IMR-90 (cell line): Measurements from ENCODE around the gene HS6ST3. TPM values are rescaled to one million over a fixed set of nuclear protein-coding genes. Genes with fewer than 3 reads are reported as not detected.

ENCODE experiments used
- ATAC-seq: fragments of 200-7000 bp; cut with Tn5 transposase; 2 replicates; pipeline ENCODE4 v1.9.1; 2020; ENCODE audit warnings: low read depth, mild to moderate bottlenecking, moderate library complexity
- BruUV-seq: library from RNA; stranded (reverse); fragments of 400-500 nt; replicated peaks from 2 replicates; lab custom pipeline; 2021; lab: Mats Ljungman, UMichigan
- CTCF ChIA-PET: fragments of 300-600 bp; formaldehyde crosslinking; extraction: SDS; loops from one replicate; lab custom pipeline; 2021; ENCODE audit warnings: antibody characterized with exemption; lab: Yijun Ruan, JAX
- POLR2A ChIA-PET: fragments of 300-600 bp; sonication (Branson Sonifier 250); formaldehyde crosslinking; loops from one replicate; lab custom pipeline; 2022; ENCODE audit warnings: antibody characterized with exemption; ENCODE audit not compliant: unreplicated experiment; lab: Charles Lee
- DNase-seq: peaks from one replicate; pipeline ENCODE4 v3.0.0; 2013
- H2AFZ ChIP-seq: replicated peaks from 2 replicates; pipeline ENCODE3; 2013; ENCODE audit warnings: low read length, mild to moderate bottlenecking; ENCODE audit not compliant: poor library complexity
- H2AK5ac ChIP-seq: 2 replicates; pipeline ENCODE4 v1.6.1; 2013; ENCODE audit warnings: low read depth, low read length, inconsistent platforms
- H2AK9ac ChIP-seq: replicated peaks from 2 replicates; pipeline ENCODE3; 2013; ENCODE audit warnings: mild to moderate bottlenecking, low read depth, low read length, moderate library complexity; ENCODE audit not compliant: poor library complexity
- H2BK120ac ChIP-seq: 2 replicates; pipeline ENCODE4 v1.6.1; 2013; ENCODE audit warnings: low read depth, low read length, inconsistent platforms
- H2BK15ac ChIP-seq: 3 replicates; pipeline ENCODE4 v1.6.1; 2013; ENCODE audit warnings: low read depth, low read length, inconsistent platforms
- H2BK20ac ChIP-seq: 2 replicates; pipeline ENCODE4 v1.6.1; 2013; ENCODE audit warnings: low read depth, mild to moderate bottlenecking, inconsistent platforms, low read length, moderate library complexity
- H2BK5ac ChIP-seq: 2 replicates; pipeline ENCODE4 v1.6.1; 2013; ENCODE audit warnings: mild to moderate bottlenecking, low read depth, low read length, inconsistent platforms; ENCODE audit not compliant: poor library complexity, severe bottlenecking
- H3K14ac ChIP-seq: replicated peaks from 2 replicates; pipeline ENCODE4 v1.6.1; 2013; ENCODE audit warnings: low read depth, low read length, inconsistent platforms
- H3K18ac ChIP-seq: 2 replicates; pipeline ENCODE4 v1.6.1; 2013; ENCODE audit warnings: low read depth, low read length, control low read depth
- H3K23ac ChIP-seq: 2 replicates; pipeline ENCODE4 v1.6.1; 2013; ENCODE audit warnings: low read depth, low read length, inconsistent platforms
- H3K27ac ChIP-seq: 2 replicates; pipeline ENCODE4 v1.5.1; 2013; ENCODE audit warnings: mild to moderate bottlenecking, control low read depth, low read length; ENCODE audit not compliant: insufficient read depth
- H3K27me3 ChIP-seq: 2 replicates; pipeline ENCODE4 v1.6.1; 2013; ENCODE audit warnings: low read length; ENCODE audit not compliant: control insufficient read depth, insufficient read depth
- H3K36me3 ChIP-seq: 2 replicates; pipeline ENCODE4 v1.6.1; 2013; ENCODE audit warnings: low read length, mixed read lengths; ENCODE audit not compliant: control insufficient read depth, insufficient read depth
- H3K4ac ChIP-seq: 2 replicates; pipeline ENCODE4 v1.6.1; 2013; ENCODE audit warnings: low read depth, low read length, inconsistent platforms
- H3K4me1 ChIP-seq: 2 replicates; pipeline ENCODE4 v1.6.1; 2013; ENCODE audit warnings: low read length, mixed read lengths; ENCODE audit not compliant: control insufficient read depth, insufficient read depth
- H3K4me2 ChIP-seq: 2 replicates; pipeline ENCODE4 v1.6.1; 2013; ENCODE audit warnings: low read depth, mild to moderate bottlenecking, control low read depth, low read length, moderate library complexity
- H3K4me3 ChIP-seq: 2 replicates; pipeline ENCODE4 v1.5.1; 2013; ENCODE audit warnings: low read depth, mild to moderate bottlenecking, control low read depth, low read length, moderate library complexity; ENCODE audit not compliant: insufficient read depth
- H3K56ac ChIP-seq: 2 replicates; pipeline ENCODE4 v1.6.1; 2013; ENCODE audit warnings: low read length, inconsistent platforms; ENCODE audit not compliant: insufficient read depth; ENCODE audit errors: extremely low read depth
- H3K79me1 ChIP-seq, 2 experiments: 2 replicates each; pipeline ENCODE4 v1.6.1; 2013; ENCODE audit warnings: low read length in 2 of 2, inconsistent platforms in 1 of 2, low read depth in 1 of 2
- H3K9ac ChIP-seq: 2 replicates; pipeline ENCODE4 v1.6.1; 2013; ENCODE audit warnings: low read depth, low read length, control low read depth
- H3K9me1 ChIP-seq: 2 replicates; pipeline ENCODE4 v1.6.1; 2013; ENCODE audit warnings: low read length, inconsistent platforms; ENCODE audit not compliant: insufficient read depth
- H3K9me3 ChIP-seq: 2 replicates; pipeline ENCODE4 v1.6.1; 2013; ENCODE audit warnings: low read length; ENCODE audit not compliant: control insufficient read depth, insufficient read depth
- H4K20me1 ChIP-seq: 2 replicates; pipeline ENCODE4 v1.6.1; 2013; ENCODE audit warnings: low read length, inconsistent platforms; ENCODE audit not compliant: insufficient read depth
- H4K5ac ChIP-seq: 2 replicates; pipeline ENCODE4 v1.6.1; 2013; ENCODE audit warnings: mild to moderate bottlenecking, low read depth, low read length, control low read depth
- H4K8ac ChIP-seq, 2 experiments: 2 replicates each; pipeline ENCODE4 v1.6.1; 2013; ENCODE audit warnings: low read depth in 2 of 2, low read length in 2 of 2, control low read depth in 1 of 2, inconsistent platforms in 1 of 2
- H4K91ac ChIP-seq: 2 replicates; pipeline ENCODE4 v1.6.1; 2013; ENCODE audit warnings: low read depth, low read length, inconsistent platforms; ENCODE audit not compliant: insufficient read depth
- BHLHE40 ChIP-seq: fragments of 150-350 bp; IDR thresholded peaks from 2 replicates; pipeline ENCODE4 v1.6.1; 2016; ENCODE audit warnings: mild to moderate bottlenecking, low read depth, low read length
- CEBPB ChIP-seq: IDR thresholded peaks from 2 replicates; pipeline ENCODE4 v1.6.1; 2012; ENCODE audit warnings: low read depth, low read length, improper control_type of control experiment
- CHD1 ChIP-seq: IDR thresholded peaks from 2 replicates; pipeline ENCODE4 v1.6.1; 2012; ENCODE audit warnings: low read depth, low read length, improper control_type of control experiment
- FOS ChIP-seq: fragments of 150-350 bp; IDR thresholded peaks from 2 replicates; pipeline ENCODE4 v1.6.1; 2016; ENCODE audit warnings: low read depth, low read length
- MAFK ChIP-seq: IDR thresholded peaks from 2 replicates; pipeline ENCODE4 v1.6.1; 2012; ENCODE audit warnings: low read depth, low read length, improper control_type of control experiment
- MXI1 ChIP-seq: IDR thresholded peaks from 2 replicates; pipeline ENCODE4 v1.6.1; 2012; ENCODE audit warnings: low read depth, mild to moderate bottlenecking, low read length, moderate library complexity, borderline replicate concordance
- NFE2L2 ChIP-seq: fragments of 150-350 bp; IDR thresholded peaks from 2 replicates; pipeline ENCODE4 v1.6.1; 2016; ENCODE audit warnings: low read depth, mild to moderate bottlenecking, low read length
- POLR2A ChIP-seq: IDR thresholded peaks from 2 replicates; pipeline ENCODE4 v1.6.1; 2012; ENCODE audit warnings: mild to moderate bottlenecking, low read depth, low read length
- RAD21 ChIP-seq: IDR thresholded peaks from 2 replicates; pipeline ENCODE4 v1.6.1; 2012; ENCODE audit warnings: low read length, improper control_type of control experiment
- RCOR1 ChIP-seq: IDR thresholded peaks from 2 replicates; pipeline ENCODE4 v1.6.1; 2012; ENCODE audit warnings: mild to moderate bottlenecking, low read length, improper control_type of control experiment; ENCODE audit not compliant: insufficient replicate concordance
- RFX5 ChIP-seq: IDR thresholded peaks from 2 replicates; pipeline ENCODE4 v1.8.0; 2012; ENCODE audit warnings: low read depth, mild to moderate bottlenecking, low read length, moderate library complexity
- SMC3 ChIP-seq: fragments of 150-350 bp; IDR thresholded peaks from 2 replicates; pipeline ENCODE4 v1.6.1; 2016; ENCODE audit warnings: low read depth, mild to moderate bottlenecking, antibody characterized with exemption, low read length, moderate library complexity
- WGBS, 2 experiments: methylation state at CpG; one replicate each; pipeline versions ENCODE4 v1.1.5 to v1.1.7; 2013; ENCODE audit warnings: missing lambda C conversion rate in 2 of 2; ENCODE audit not compliant: insufficient read length in 1 of 2; ENCODE audit errors: extremely low coverage in 2 of 2; 5-methylcytosine and 5-hydroxymethylcytosine counted together
- dilution Hi-C: fragments of 300-500 bp; cut with HindIII; formaldehyde crosslinking; loops from one replicate; pipeline ENCODE4 v1.14.3; 2018; ENCODE audit warnings: low sequenced_read_pairs; ENCODE audit not compliant: unreplicated experiment
- in situ Hi-C: fragments of 300-500 bp; cut with MboI; formaldehyde crosslinking; loops from 3 replicates; pipeline ENCODE4 v1.14.3; 2019; ENCODE audit warnings: low sequenced_read_pairs, inconsistent platforms, mixed read lengths
- intact Hi-C: fragments of 100-400 bp; cut with micrococcal nuclease; formaldehyde crosslinking; loops from 2 replicates; pipeline ENCODE4 v1.10.0; 2022
- polyA plus RNA-seq, 3 experiments: library from polyadenylated mRNA; depleted of rRNA; stranded (reverse); fragments of >200 nt; gene quantifications; 2 replicates each; pipeline ENCODE4 v1.2.3, GENCODE V29; 2012; ENCODE audit warnings: low replicate concordance in 1 of 3
- total RNA-seq: library from RNA; depleted of rRNA; stranded (reverse); fragments of >200 nt; gene quantifications from 2 replicates; pipeline ENCODE4 v1.2.3, GENCODE V29; 2012
- TF ChIP-seq, protein P1 (sequence below): fragments of 150-350 bp; IDR thresholded peaks from 2 replicates; pipeline ENCODE4 v1.6.1; 2017; ENCODE audit warnings: mild to moderate bottlenecking, antibody characterized with exemption, low read length, low read depth
- TF ChIP-seq, protein P2 (sequence below): fragments of 150-350 bp; IDR thresholded peaks from 2 replicates; pipeline ENCODE4 v1.6.1; 2016; ENCODE audit warnings: low read depth, mild to moderate bottlenecking, low read length, moderate library complexity, borderline replicate concordance
- TF ChIP-seq, protein P3 (sequence below): conservative IDR thresholded peaks from 2 replicates; pipeline ENCODE4 v1.5.1; 2012; ENCODE audit warnings: mild to moderate bottlenecking, low read depth, low read length, improper control_type of control experiment

The HS6ST3 gene
- total and polyA plus RNA-seq, 2 of the 4 experiments (the other 2 are of a cell fraction) = not detected

DNA sequence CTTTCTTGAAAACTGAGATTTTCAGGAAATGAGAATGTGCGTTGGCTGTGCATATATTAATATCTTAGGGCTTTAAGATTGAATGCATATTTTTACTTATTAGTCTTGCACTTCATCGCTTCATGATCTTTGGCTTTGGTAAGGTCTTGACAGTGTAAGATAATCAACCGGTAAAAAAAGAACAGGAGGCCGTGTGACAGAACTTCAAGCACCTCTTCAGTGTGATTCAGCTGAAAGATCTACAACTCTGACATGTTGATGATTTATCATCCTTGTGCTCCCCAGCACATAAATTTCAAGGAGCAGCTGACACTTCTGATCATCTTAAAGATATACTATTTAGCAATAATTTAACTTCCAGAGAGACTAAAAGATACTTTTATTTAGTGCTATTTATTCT lies 195.1 kb downstream of the HS6ST3 start:
- H3K4me1 ChIP-seq = no peaks in the 10 kb centered on the region
- H3K4me2 ChIP-seq = no peak overlapping the region
- no peak overlapping the region for H3K14ac ChIP-seq
- no peak overlapping the region for H3K9ac ChIP-seq
- ATAC-seq (no peak), DNase-seq (no peak)
- H2BK15ac ChIP-seq = no peak overlapping the region
- H4K5ac ChIP-seq = no peak overlapping the region
- no peak overlapping the region for H2BK20ac ChIP-seq
- WGBS, 2 experiments = no CpG with 5 or more reads among the region's 4 CpGs
- H4K20me1 ChIP-seq = no peaks in the 10 kb centered on the region
- H3K56ac ChIP-seq = no peak overlapping the region
- ChIA-PET POLR2A (no interaction called here), CTCF (no interaction called here)
- intact Hi-C loops = no loop called here
- H2AK9ac ChIP-seq = no peak overlapping the region
- no peak overlapping the region for H2AK5ac ChIP-seq
- H3K9me3 ChIP-seq = peaks cover 5% of the 10 kb centered on the region; the same call in 1 of the 2 replicates
- no peak overlapping the region for H3K4me3 ChIP-seq
- H3K79me1 ChIP-seq = no peaks in the 10 kb centered on the region
- no TSS peak for BruUV-seq
- in situ Hi-C loops = no loop called here
- H4K8ac ChIP-seq = no peak overlapping the region
- no peak overlapping the region for H3K18ac ChIP-seq
- H4K91ac ChIP-seq = no peak overlapping the region
- H3K27me3 ChIP-seq = no peaks in the 10 kb centered on the region
- dilution Hi-C loops = no loop called here
- H2BK5ac ChIP-seq = no peak overlapping the region
- H3K23ac ChIP-seq = no peak overlapping the region
- H3K36me3 ChIP-seq = no peaks in the 10 kb centered on the region
- H3K4ac ChIP-seq = no peak overlapping the region
- H2BK120ac ChIP-seq = no peak overlapping the region
- TF ChIP-seq RAD21 = no peak
- TF ChIP-seq MXI1 = no peak
- TF ChIP-seq, protein P1, sequence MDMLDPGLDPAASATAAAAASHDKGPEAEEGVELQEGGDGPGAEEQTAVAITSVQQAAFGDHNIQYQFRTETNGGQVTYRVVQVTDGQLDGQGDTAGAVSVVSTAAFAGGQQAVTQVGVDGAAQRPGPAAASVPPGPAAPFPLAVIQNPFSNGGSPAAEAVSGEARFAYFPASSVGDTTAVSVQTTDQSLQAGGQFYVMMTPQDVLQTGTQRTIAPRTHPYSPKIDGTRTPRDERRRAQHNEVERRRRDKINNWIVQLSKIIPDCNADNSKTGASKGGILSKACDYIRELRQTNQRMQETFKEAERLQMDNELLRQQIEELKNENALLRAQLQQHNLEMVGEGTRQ = no peak
- TF ChIP-seq RCOR1 = no peak
- no peak for TF ChIP-seq POLR2A
- TF ChIP-seq BHLHE40 = no peak
- TF ChIP-seq FOS = no peak
- TF ChIP-seq SMC3 = no peak
- TF ChIP-seq CEBPB = no peak
- no peak for TF ChIP-seq MAFK
- TF ChIP-seq CHD1 = no peak
- no peak for TF ChIP-seq NFE2L2
- TF ChIP-seq, protein P2, sequence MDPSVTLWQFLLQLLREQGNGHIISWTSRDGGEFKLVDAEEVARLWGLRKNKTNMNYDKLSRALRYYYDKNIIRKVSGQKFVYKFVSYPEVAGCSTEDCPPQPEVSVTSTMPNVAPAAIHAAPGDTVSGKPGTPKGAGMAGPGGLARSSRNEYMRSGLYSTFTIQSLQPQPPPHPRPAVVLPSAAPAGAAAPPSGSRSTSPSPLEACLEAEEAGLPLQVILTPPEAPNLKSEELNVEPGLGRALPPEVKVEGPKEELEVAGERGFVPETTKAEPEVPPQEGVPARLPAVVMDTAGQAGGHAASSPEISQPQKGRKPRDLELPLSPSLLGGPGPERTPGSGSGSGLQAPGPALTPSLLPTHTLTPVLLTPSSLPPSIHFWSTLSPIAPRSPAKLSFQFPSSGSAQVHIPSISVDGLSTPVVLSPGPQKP = no peak
- TF ChIP-seq RFX5 = no peak
- TF ChIP-seq, protein P3, sequence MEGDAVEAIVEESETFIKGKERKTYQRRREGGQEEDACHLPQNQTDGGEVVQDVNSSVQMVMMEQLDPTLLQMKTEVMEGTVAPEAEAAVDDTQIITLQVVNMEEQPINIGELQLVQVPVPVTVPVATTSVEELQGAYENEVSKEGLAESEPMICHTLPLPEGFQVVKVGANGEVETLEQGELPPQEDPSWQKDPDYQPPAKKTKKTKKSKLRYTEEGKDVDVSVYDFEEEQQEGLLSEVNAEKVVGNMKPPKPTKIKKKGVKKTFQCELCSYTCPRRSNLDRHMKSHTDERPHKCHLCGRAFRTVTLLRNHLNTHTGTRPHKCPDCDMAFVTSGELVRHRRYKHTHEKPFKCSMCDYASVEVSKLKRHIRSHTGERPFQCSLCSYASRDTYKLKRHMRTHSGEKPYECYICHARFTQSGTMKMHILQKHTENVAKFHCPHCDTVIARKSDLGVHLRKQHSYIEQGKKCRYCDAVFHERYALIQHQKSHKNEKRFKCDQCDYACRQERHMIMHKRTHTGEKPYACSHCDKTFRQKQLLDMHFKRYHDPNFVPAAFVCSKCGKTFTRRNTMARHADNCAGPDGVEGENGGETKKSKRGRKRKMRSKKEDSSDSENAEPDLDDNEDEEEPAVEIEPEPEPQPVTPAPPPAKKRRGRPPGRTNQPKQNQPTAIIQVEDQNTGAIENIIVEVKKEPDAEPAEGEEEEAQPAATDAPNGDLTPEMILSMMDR = no peak
- H3K27ac ChIP-seq = no peak overlapping the region
- no peaks in the 10 kb centered on the region for H3K9me1 ChIP-seq
- no peak overlapping the region for H2AFZ ChIP-seq
